ENCODE data around the gene KLHL10.
"Not testable (repeated sequence)": the region's sequence is repeated elsewhere in the genome, so short reads cannot be mapped to it uniquely, and the experiment has no call there.

The KLHL10 gene

DNA sequence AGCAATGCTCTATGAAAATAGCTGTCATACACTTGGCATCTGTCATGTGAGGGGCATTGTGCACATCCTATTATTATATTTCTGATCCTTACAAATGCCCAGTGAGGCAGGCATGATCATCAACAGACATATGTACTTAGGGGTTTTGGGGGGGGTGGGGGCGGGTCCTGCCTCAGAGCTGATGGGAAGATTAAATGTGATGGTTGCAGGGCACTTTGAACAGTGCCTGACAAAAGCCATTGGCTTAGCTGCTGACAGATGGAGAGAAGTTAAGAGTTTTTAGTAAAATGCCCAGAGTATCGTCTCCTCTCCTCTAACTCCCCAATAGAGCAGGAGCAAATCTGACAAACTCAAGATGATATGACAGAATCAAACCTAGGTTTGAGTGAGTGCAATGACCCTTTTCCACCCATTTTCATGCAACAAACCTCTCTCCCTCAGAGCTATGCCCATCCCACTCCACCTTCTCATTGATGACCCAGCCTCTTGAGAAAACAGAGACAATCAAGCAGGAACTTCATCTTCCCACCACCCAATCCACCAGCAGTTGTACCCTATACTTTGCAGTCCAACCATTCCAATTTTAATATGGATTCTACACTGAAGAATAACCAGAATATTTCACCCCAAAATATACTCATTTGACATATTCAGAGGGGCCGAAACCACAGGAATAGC, 22.8 kb downstream of the KLHL10 start:
- DNase-seq, result no peak

DNA sequence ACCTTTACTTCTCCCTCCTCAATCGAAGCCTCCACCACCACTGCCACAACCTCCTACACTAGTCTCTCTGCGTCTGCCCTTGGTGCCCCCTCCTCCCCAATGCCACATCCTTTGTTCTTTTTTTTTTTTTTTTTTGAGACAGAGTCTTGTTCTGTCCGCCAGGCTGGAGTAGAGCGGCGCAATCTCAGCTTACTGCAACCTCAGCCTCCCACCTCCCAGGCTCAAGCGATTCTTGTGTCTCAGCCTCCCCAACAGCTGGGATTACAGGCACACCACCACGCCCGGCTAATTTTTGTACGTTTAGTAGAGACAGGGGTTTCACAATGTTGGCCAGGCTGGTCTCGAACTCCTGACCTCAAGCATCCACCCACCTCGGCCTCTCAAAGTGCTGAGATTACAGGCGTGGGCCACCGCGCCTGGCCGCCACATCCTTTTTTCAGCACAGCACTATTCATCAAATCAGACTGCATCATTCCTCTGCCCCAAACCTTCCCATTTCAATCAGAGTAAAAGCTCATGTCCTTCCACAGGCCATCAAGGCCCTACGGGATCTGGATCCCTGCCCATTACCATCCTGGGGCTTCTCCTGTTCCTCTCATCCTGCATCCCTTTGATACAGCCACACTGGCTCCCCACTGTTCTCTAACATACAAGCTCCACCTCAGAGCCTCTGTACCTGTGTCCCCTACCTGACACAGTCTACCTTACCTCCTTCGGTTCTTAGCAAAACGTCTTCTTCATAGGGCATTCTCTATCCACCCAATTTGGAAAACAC, 25.6 kb downstream of the KLHL10 start:
- peak; percentile 12 for DNase-seq

GRCh38 chr17:41864498-41864835, 26.8 kb downstream of the KLHL10 start:
- no peak for DNase-seq

GRCh38 chr17:41864836-41865595, 27.4 kb downstream of the KLHL10 start, which contains the start of gene KLHL11:
Gene KLHL11, minus strand, starts transcription at chr17:41865423. Its CDS starts 53 bp downstream, at chr17:41865370.
- DNase-seq, result peak; percentile 97

DNA sequence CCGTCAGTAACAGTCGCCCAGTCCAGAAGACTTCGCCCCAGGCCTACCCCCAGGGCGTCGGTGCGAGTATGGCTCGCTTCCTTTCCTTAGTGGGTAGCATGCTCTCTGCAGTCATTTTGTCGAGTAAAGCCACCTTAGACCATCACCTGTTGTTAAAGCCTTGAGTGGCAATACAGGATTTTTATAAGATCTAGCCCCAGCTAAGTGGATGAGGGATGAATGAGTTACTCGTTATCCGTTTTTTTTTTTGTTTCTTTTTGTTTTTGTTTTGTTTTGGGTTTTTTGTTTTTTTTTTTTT, 27.9 kb downstream of the KLHL10 start:
- DNase-seq, result no peak

GRCh38 chr17:41868568-41868967, 30.9 kb downstream of the KLHL10 start:
- DNase-seq, result no peak

DNA sequence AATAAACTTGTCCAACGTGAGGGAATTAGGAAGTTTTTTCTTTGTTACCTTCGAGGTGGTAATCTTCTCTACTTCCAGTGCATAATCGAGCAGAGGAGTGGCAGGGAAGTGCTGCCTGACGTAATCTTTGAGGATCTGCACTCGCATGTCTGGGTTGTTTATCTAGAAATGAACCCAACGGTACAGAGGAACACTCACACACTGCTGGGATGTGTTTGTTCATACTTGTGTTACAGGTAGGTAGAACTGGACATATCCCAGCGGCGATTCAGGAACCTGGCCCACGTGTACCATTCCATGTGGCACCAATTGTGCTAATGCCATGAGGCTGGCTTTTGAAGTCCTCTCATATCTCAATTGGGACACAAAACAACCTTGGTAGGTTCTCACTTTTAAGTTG, 31.8 kb downstream of the KLHL10 start:
- no peak for DNase-seq

DNA sequence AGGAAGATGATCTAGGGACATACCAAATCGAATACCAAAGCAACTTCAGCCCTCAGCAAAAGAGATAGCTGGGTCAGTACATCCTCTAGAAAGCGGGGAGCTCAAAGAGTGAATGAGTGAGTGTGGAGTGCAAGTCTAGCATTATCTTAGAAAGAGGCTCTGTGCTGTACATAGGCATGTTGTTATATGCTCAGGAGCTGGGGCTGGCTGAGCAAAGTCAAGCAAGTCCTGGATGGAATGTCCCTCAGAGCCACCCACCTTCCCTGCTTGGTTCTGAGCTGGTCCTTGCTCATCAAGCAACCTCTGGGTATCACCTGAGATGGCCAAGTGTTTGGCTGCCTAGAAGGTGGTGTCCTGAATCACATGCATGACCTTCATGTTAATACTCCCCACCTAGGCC, 32.5 kb downstream of the KLHL10 start:
- no peak for DNase-seq

DNA sequence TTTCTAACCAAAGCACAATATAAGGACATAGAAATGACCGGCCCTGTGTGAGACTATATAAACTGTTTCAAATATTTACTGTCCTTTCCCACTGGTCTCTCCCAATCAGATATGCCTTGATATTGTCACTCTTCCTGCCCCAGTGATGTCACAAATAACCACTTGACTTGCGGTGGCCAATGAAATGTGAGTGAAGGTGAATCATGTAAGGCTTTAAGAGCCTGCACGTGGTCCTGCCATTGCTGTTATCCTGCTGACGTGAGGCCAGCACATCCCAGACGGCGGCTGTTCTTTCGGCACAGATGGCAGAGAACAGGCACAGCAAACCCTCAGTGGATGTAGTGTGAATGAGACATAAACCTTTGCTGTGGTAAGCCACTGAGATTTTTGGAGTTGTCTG, 33.0 kb downstream of the KLHL10 start:
- DNase-seq, result no peak

DNA sequence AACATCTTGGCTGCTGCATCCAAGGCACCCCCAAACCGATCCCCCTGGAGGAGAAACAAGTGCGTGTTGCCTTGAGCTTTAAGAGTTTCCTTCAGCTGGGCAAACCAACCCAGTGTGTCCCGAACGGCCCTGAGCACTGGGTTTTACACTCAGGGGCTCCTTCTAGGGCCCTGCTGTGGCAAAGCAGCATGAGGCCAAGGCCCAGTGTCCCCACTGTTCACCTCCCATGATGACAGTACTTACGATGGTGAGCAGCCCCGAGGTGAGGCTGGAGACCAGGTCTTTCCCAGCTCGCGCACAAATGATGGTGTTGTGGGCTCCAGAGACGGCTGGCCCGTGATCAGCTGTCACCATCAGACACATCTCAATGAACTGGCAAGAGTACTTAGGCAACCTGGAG, 34.2 kb downstream of the KLHL10 start:
- DNase-seq, result no peak

- DNase-seq, result no peak
These were observed 36.1 kb downstream of the KLHL10 start for GRCh38 chr17:41873559-41874292.

DNA sequence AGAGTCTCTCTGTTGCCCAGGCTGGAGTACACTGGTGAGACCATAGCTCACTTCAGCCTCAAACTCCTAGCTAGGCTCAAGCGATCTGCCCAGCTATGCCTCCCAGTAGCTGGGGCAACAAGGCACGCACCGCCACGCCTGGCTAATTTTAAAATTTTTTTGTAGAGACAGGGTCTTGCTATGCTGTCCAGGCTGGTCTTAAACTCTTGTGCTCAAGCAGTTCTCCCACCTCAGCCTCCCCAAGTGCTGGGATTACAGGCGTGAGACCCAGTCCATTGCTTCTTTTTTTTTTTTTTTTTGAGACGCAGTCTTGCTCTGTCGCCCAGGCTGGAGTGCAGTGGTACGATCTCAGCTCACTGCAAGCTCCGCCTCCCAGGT, 36.7 kb downstream of the KLHL10 start:
- DNase-seq, result not testable (repeated sequence)

- DNase-seq, result no peak
These were observed 42.5 kb downstream of the KLHL10 start for GRCh38 chr17:41880130-41880529.

- DNase-seq, result no peak
These were observed 45.1 kb downstream of the KLHL10 start for GRCh38 chr17:41882756-41883155.

- peak; percentile 75 for DNase-seq
These were observed 48.1 kb downstream of the KLHL10 start for GRCh38 chr17:41885733-41886132.

DNA sequence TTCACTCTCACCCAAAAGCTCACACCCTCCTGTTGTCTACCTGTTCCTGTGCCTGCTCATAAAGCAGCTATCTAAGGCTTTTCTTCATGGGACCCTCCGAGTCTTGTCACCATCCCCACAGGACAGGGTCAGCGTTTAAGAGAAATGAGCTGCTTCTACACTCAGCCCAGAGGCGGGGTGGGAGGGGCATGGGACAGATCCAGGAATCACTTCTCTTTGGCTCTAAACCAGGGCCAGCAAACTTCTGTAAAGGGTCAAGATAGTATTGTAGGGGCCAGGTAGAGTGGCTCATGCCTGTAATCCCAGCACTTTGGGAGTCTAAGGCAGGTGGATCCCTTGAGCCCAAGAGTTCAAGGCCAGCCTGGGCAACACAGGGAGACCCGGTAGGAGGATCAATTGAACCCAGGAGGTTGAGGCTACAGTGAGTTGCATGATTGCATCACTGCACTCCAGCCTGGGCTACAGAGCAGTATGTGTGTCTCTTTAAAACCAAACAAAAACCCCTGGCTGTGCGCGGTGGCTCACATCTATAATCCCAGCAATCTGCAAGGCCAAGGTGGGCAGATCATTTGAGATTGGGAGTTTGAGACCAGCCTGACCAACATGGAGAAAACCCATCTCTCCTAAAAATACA, 50.8 kb downstream of the KLHL10 start:
- no peak for DNase-seq

- no peak for DNase-seq
These were observed 53.8 kb downstream of the KLHL10 start for GRCh38 chr17:41891135-41892020.

DNA sequence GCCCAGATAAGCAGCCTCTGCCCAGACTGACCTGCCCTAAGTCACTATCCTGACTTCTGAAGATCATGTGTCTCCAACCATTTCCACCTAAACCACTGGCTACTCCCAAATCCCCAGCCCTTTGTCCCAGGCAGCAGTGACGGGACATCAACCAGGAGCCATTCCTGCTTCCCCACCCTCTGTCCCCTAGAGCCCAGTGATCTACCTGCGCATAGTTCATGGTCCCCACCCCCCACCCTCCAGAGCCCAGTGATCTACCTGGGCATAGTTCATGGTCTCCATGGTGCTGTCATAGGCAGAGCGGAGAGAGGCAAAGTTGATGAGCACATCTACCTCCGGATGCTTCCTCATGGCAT, 54.4 kb downstream of the KLHL10 start:
- DNase-seq, result no peak

DNA sequence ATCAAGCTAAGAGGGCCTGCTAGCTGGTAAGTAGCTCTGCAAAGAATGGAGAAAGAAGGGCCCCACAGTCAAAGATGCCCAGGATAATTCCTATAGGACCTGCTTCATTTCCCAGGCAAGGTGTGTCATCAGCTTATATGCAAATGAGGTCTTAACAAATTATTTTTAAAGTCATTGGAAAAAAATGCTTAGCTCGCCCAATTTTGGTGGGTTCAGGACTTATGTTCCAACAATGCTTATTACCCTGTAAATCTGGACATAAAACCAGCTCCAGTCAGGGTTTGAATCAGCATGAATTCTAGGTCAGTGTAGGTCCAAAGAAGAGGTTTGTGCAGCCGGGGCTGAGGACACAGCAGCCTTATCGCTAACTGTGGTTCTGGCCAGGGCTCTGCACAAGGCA, 55.8 kb downstream of the KLHL10 start:
- DNase-seq, result no peak

DNA sequence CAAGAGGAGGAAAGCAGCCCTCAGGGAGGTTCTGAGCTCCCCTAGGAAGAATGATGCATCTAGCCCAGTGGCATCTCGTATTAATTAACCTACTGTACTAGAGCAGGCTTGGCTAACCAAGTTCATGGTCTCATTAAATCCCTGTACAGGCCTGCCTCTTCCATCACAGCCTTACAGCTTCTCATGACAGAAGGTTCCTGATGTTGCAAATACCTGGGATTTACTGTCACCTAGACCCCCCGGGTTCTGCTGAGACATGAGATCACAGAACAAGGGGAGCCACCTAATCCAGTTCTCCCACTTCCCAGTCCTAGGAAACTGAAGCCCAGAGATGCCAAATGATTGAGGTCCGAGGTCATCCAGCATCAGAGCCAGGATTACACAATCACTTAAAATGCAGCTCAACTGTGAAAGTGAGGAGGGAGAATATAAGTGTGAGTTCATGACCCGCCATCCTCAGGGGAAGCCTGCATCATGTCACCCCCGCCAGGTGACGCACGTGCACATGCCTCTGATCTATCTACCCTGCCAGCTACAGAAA, 57.2 kb downstream of the KLHL10 start:
- DNase-seq, result no peak

GRCh38 chr17:41895617-41896016, 58.0 kb downstream of the KLHL10 start:
- peak; percentile 18 for DNase-seq

- DNase-seq, result no peak
These were observed 59.1 kb downstream of the KLHL10 start for GRCh38 chr17:41896726-41897125.
